CD4-positive, alpha-beta T cell treated with Interleukin-6 for 4 hours (primary cell): ENCODE results near the gene TCIRG1.
A peak's percentile ranks its signal among the peaks of the same experiment; 100 is the strongest.
"Not testable (repeated sequence)": the region's sequence is repeated elsewhere in the genome, so short reads cannot be mapped to it uniquely, and the experiment has no call there.

Experiments used
- DNase-seq: peaks from one replicate; pipeline ENCODE4 v3.0.0-alpha.2; 2020; ENCODE audit warnings: mixed read lengths

TCIRG1 gene

GRCh38 chr11:68092946-68093345 is 54.1 kb downstream of the TCIRG1 start:
- not testable (repeated sequence) for DNase-seq

GRCh38 chr11:68093565-68093964 is 54.7 kb downstream of the TCIRG1 start:
- DNase-seq = no peak

DNA sequence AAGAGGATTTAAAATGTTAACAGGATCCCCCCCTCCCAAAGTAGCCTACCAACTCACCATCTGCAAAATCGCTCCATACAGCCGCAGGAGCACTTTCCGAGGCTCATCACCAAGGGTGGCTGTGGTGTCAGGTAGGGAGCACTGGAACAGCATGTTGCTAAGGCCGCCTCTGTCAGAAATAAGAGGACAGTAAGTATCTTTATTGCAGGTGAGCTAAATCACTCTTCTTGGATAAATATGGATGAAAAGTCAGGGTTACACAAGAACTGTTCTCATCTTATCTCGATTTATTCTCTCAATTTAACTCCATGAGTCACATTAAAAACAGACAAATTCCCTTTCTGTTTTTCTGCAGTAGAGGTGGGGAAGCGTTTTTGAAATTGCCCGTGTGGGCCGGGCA is 58.1 kb downstream of the TCIRG1 start:
- DNase-seq = no peak

DNA sequence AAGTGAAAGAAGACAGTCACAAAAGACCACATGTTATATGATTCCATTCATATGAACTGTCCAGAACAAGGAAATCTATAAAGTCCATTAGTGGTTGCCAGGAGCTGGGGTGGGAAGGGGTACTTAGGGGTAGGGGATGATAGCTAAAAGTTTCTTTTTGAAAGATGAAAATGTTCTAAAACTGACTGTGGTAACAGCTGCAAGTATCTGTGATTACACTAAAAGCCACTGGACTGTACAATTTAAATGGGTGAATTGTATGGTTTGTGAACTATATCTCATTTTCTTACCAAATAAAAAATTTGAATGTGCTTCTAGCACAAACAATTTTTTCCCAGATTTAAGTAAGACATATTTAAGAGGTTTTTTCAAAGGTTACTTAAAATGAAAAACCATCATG is 60.2 kb downstream of the TCIRG1 start:
- no peak for DNase-seq

DNA sequence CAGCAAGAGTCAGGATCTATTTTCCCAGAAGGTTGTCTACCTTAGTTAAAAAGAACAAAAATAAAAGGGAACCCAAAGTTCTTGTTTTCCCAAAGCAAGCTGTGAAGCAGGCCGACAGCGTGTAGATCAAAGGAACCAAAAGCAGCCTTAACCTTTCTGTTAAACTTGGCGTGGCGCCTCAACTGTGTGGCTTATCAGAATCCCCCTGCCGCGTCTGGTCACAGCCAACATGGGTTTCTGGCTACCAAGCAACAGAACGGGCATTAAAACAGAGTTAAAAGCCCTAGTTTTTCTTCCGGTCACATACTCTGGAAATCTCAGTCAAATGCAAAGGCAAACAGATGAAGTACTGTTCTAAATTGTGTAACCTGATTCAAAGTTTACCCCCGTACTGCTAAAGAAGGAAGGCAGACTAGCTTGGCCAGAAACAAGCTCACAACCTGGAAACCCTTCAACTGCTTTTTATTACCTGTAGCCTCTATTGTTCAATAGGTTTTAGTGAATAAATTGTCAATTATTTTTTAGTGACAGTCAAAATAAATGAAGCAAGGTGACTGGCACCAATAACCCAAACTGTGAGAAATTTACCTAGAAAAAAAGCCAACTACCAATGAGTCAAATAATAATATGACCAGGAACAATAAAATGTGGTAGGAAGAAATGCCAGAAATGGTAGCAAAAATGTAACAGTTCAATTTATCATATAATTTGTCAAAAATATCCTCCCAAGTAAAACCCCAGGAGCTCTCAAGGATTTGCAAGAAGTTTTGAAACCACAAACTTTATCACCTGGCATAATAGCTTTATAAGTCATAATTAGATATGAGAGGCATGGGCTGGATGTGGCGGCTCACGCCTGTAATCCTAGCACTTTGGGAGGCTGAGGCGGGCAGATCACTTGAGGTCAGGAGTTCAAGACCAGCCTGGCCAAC is 60.9 kb downstream of the TCIRG1 start:
- DNase-seq = peak; percentile 62
